Adipocyte (in vitro differentiated cells): ENCODE measurements around the gene S100B.
"Not testable (repeated sequence)": the region's sequence is repeated elsewhere in the genome, so short reads cannot be mapped to it uniquely, and the experiment has no call there.

Experiments
- DNase-seq: peaks from one replicate; pipeline ENCODE4 v3.0.0-alpha.2; 2015; ENCODE audit warnings: low read depth
- H3K27me3 ChIP-seq: replicated peaks from 2 replicates; pipeline ENCODE4 v1.7.0; 2013; ENCODE audit warnings: mild to moderate bottlenecking, low read length, moderate library complexity; ENCODE audit not compliant: control insufficient read depth, insufficient read depth
- H3K36me3 ChIP-seq: 2 replicates; pipeline ENCODE4 v1.7.0; 2013; ENCODE audit warnings: low read length, mild to moderate bottlenecking, moderate library complexity; ENCODE audit not compliant: control insufficient read depth, insufficient read depth, severe bottlenecking
- H3K4me1 ChIP-seq: 2 replicates; pipeline ENCODE4 v1.7.0; 2013; ENCODE audit warnings: mild to moderate bottlenecking, low read length, moderate library complexity; ENCODE audit not compliant: control insufficient read depth, insufficient read depth
- H3K4me3 ChIP-seq: 2 replicates; pipeline ENCODE4 v1.7.0; 2013; ENCODE audit warnings: mild to moderate bottlenecking, low read length, moderate library complexity
- H3K9ac ChIP-seq: 2 replicates; pipeline ENCODE4 v1.7.0; 2013; ENCODE audit warnings: mild to moderate bottlenecking, low read length, moderate library complexity
- H3K9me3 ChIP-seq: 2 replicates; pipeline ENCODE4 v1.7.0; 2013; ENCODE audit warnings: mild to moderate bottlenecking, low read length, moderate library complexity; ENCODE audit not compliant: control insufficient read depth

Gene S100B

DNA sequence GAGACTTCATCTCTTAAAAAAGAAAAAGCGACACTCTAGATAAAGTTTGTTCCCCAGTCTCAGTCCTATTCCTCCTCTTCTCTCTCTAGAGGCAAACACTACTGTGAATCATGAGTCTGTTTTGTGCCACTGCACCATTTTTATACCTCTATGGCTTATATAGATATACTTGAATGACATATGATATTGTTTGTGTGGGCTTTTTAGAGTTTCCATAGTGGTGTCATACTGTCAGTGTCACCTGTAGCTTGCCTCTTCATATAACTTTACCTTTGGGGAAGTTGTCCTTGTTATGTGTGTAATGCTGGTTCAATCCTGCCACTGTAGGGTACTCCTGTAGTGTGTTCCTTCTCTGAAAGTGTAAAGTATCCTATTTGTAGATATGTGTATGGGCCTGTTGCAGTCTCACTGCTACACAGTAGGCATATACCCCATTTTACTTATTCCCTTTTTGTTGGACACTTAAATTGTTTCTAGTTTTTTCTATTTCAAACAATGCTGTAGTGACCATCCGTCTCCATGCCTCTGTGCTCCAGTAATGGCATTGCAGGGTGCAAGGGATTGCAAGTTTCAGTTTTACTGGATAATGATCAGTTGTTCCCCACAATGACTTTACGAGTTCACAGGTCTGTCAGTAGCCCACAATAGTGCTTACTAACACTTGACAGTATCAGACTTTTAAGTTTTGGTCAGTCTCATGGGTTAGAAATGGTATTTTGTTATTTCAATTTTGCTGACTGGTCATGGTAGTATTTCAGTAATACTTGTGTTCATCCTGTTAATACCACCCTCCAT lies 33.3 kb upstream of the S100B start:
- Histone ChIP-seq H3K27me3 (no peaks in the 10 kb centered on the region), H3K36me3 (peaks cover 23% of the 10 kb centered on the region), H3K4me1 (peaks cover 44% of the 10 kb centered on the region), H3K4me3 (peak overlapping the region; percentile 94), H3K9ac (no peak overlapping the region), H3K9me3 (no peaks in the 10 kb centered on the region)
- no peak for DNase-seq

DNA sequence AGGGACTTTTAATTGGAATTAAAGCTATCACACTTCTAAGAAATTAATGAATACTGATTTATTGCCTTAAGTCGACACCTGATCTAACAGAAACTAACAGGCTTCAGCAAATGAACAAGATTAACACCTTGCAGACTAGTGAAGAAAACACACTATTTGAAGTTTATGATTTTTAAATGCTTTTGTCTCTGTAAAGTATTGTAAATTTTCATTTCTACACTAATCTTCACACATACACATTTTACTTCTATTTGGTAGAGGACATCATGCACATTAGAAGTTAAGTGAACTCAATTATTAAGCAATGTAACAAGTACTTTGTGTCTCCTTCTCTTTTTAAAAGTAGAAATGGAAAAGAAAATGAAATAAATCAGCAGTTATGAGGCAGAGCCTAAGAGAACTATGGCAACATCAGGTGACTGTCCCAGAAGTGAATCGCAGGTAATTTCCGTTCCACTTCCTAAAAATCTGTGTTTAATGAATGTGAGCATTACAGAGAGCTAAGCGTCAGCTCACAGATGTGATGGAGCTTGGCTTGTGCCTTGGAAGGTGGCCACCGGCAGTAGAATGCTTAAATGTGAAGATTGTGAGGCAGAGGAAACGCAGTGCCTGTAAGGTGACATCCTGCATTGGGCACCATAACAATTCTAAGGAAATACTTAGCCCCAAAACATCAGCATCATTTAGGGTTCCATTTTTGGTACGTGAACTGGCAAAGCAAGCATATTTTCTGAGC lies 31.8 kb upstream of the S100B start:
- no peaks in the 10 kb centered on the region for H3K9me3 ChIP-seq
- H3K27me3 ChIP-seq, result no peaks in the 10 kb centered on the region
- peak overlapping the region; percentile 97 for H3K9ac ChIP-seq
- H3K4me3 ChIP-seq, result peak overlapping the region; percentile 94
- peaks cover 44% of the 10 kb centered on the region for H3K4me1 ChIP-seq
- H3K36me3 ChIP-seq, result peaks cover 13% of the 10 kb centered on the region
- DNase-seq, result no peak

DNA sequence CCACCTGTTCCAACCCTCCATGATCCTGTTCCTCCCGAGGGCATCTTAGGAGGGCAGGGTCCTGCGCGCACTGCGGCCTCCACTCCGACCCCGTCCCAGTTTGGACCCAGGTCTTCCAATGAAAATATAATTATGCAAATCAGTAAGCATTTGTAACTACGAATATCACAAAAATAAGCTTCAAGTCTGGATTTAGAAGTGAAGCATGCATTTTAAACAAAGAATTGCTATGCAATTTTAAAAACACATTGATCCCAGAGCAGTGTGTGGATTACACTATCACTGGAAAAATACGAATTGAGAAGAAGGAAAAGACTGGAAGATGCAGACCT lies 31.3 kb upstream of the S100B start:
- Histone ChIP-seq H3K36me3 (peaks cover 8% of the 10 kb centered on the region), H3K9ac (peak overlapping the region; percentile 97), H3K27me3 (no peaks in the 10 kb centered on the region), H3K4me3 (peak overlapping the region; percentile 94), H3K4me1 (peaks cover 44% of the 10 kb centered on the region), H3K9me3 (no peaks in the 10 kb centered on the region)
- DNase-seq, result no peak

DNA sequence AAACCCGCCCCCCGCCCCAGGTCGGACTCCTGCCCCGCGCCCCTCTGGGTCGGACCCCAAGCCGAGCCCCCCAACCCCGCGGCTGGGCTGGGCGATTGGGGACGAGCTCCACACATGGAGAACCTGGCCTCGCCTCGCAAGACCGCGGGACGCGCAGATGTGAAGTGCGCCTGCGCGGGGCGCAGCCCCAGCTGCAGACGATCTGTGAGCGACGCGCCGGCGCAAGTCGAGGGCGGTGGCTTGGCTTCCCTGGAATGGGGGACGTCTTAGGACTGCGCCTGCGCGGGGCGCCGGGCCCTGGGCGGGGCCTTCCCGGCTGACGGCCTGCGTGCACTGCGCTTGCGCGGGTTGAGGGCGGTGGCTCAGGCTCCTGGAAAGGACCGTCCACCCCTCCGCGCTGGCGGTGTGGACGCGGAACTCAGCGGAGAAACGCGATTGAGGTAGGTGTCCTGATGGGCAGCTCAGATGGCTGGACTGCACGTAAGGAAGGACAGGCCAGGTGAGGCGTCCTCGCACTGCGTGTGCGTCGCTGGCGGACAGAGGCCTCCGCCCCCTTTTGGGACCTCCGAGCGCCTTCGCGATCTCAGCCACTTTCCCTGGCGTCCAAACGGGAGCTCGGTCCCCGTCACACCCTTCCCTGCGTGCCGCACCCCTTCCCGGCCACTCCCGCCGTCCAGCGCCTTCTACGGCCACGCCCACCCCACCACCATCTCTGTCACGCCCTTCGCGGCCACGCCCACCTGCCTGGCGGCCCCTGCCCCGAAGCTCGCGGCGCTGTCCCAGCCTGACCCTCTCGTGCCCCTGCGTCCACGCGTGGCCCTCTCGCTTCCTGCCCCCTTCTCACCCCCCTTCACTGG lies 30.7 kb upstream of the S100B start, which contains the start of gene PRMT2:
PRMT2 (plus strand) TSS at position 351 of the 857 bp plus-strand sequence. CDS start 1,278 bp downstream, outside the sequence.
- Histone ChIP-seq H3K27me3 (no peaks in the 10 kb centered on the region), H3K36me3 (peaks cover 6% of the 10 kb centered on the region), H3K9ac (peak within 1 kb of the TSS; percentile 97), H3K4me3 (peak within 1 kb of the TSS; percentile 94), H3K4me1 (peaks cover 44% of the 10 kb centered on the region), H3K9me3 (no peaks in the 10 kb centered on the region)
- DNase-seq, result peak; percentile 99

DNA sequence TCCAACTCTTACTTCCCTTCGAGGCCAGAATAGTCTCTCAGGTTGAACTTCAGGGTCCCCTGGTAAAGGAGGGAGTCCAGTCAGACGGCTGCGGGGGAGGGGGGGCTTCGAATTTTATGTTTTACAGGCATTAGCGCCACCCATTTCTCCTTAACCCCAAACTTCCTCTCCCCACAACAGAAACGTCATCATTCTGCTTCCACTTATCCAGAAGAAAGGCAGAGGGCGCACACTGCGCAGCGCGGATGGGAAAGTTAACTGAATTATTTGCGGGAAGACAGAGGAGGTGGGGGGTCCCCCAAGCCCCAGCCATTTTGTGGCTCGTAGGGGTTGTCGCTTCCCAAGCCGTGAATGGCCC lies 30.1 kb upstream of the S100B start:
- peaks cover 6% of the 10 kb centered on the region for H3K36me3 ChIP-seq
- H3K9ac ChIP-seq, result peak overlapping the region; percentile 97
- H3K27me3 ChIP-seq, result no peaks in the 10 kb centered on the region
- H3K4me1 ChIP-seq, result peaks cover 44% of the 10 kb centered on the region
- no peaks in the 10 kb centered on the region for H3K9me3 ChIP-seq
- peak; percentile 89 for DNase-seq
- H3K4me3 ChIP-seq, result peak overlapping the region; percentile 94

DNA sequence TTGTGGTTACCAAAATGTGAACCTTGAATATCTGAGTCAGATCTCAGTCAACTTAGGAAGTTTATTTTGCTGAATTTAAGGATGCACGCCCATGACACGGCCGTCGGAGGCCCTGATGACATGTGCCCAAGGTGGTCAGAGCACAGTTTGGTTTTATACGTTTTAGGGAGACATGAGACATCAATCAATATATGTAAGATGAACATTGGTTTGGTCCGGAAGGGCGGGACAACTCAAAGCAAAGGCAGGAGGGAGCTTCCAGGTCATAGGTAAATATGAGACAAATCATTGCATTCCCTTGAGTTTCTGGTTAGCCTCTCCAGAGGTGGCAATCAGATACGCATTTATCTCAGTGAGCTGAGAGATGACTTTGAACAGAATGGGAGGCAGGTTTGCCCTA lies 29.5 kb upstream of the S100B start:
- Histone ChIP-seq H3K4me3 (peak overlapping the region; percentile 94), H3K4me1 (peaks cover 40% of the 10 kb centered on the region), H3K9me3 (no peaks in the 10 kb centered on the region), H3K9ac (peak overlapping the region; percentile 97), H3K36me3 (peaks cover 6% of the 10 kb centered on the region), H3K27me3 (no peaks in the 10 kb centered on the region)
- no peak for DNase-seq

DNA sequence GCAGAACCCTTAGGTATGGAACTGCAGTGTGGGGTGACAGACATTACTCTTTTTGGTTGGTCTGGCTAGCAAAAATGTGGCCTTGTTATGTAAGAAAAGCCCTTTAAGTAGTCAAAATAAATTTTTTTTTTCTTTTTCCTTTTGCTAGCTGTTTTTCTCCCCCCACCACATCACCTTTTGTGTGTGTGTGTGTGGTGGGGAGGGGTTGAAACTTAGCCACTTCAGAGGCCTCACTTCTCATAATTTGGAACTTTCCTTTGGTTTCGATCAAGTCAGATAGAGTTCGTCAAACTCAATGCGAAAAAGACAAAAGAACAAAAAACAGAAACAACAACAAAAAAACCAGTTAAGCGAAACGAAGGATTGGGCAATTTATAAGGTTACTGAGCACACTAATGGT lies 28.7 kb upstream of the S100B start:
- H3K27me3 ChIP-seq, result peaks cover 1% of the 10 kb centered on the region
- DNase-seq, result no peak
- H3K9me3 ChIP-seq, result no peaks in the 10 kb centered on the region
- no peak overlapping the region for H3K4me3 ChIP-seq
- H3K4me1 ChIP-seq, result peaks cover 32% of the 10 kb centered on the region
- H3K36me3 ChIP-seq, result peaks cover 6% of the 10 kb centered on the region
- H3K9ac ChIP-seq, result no peak overlapping the region

DNA sequence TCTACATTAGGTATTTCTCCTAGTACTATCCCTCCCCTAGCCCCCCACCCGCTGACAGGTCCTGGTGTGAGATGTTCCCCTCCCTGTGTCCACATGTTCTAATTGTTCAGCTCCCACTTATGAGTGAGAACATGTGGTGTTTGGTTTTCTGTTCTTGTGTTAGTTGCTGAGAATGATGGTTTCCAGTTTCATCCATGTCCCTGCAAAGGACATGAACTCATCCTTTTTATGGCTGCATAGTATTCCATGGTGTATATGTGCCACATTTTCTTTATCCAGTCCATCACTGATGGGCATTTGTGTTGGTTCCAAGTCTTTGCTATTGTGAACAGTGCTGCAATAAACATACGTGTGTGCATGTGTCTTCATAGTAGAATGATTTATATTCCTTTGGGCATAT lies 26.0 kb upstream of the S100B start:
- not testable (repeated sequence) for H3K9ac ChIP-seq, H3K4me3 ChIP-seq, H3K9me3 ChIP-seq, DNase-seq, H3K36me3 ChIP-seq, H3K4me1 ChIP-seq
- peaks cover 12% of the 10 kb centered on the region for H3K27me3 ChIP-seq

DNA sequence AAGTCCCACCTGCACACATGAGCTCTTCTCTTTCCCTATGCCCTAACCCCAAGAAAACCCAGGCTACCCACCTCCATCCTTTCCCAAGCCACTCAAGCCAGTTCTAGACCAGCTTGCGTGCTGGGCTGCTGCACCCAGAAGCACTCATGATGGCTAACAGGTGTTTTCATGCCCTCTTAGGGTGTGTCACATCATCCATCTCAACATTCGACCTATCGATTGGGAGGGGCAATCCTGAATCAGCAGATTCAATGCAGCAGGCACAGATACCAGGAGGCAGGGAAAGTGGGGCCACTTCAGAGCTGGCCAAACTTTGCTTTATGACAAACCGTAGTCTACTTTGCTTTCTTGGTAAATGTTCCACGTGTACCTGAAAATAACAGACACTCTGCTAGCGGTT lies 24.0 kb upstream of the S100B start:
- Histone ChIP-seq H3K27me3 (peaks cover 12% of the 10 kb centered on the region), H3K4me1 (no peaks in the 10 kb centered on the region), H3K36me3 (no peaks in the 10 kb centered on the region), H3K4me3 (no peak overlapping the region), H3K9me3 (peaks cover 14% of the 10 kb centered on the region), H3K9ac (no peak overlapping the region)
- no peak for DNase-seq

DNA sequence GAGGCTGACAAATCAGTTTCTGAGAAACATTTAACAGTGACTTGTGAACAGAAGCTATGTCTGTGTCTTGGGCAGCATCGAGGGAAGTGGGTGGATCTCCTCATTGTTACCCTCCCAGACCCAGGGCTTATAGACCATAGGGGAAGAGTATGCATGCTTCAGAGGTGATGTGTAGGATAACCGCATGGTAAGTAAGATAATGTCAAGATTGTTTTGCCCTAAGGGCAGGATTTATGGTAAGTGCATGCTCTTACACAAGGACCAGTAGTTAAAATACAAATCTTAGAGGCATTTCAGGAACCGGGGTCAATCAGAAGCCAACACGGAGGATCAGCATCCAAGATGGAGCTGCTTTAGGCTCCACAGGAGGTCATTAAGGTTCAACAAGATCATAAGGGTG lies 22.8 kb upstream of the S100B start:
- peaks cover 12% of the 10 kb centered on the region for H3K27me3 ChIP-seq
- no peaks in the 10 kb centered on the region for H3K36me3 ChIP-seq
- H3K9me3 ChIP-seq, result peaks cover 14% of the 10 kb centered on the region
- H3K9ac ChIP-seq, result no peak overlapping the region
- H3K4me1 ChIP-seq, result no peaks in the 10 kb centered on the region
- H3K4me3 ChIP-seq, result no peak overlapping the region
- DNase-seq, result no peak

DNA sequence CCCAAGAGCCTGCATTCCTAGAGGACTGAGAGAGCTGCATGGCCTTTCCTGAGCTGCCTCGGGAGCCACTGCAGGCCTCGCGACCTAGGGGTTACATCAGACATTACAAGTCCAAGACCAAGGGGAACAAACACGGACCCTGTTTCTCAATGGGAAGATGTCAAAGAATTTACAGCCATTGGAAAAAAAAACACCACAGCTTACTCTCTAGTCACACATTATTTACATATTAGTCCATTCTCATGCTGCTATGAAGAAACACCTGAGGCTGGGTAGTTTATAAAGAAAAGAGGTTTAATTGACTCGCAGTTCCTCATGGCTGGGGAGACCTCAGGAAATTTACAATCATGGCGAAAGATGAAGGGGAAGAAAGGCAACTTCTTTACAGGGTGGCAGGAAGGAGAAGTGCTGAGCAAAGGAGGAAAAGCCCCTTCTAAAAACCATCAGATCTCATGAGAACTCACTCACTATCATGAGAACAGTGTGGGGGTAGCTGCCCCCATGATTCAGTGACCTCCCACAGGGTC lies 22.2 kb upstream of the S100B start:
- Histone ChIP-seq H3K9me3 (peaks cover 14% of the 10 kb centered on the region), H3K4me3 (no peak overlapping the region), H3K27me3 (peaks cover 12% of the 10 kb centered on the region)

More for the DNA sequence above, 22.2 kb upstream of the S100B start:
- no peak for DNase-seq
- no peaks in the 10 kb centered on the region for H3K36me3 ChIP-seq
- no peaks in the 10 kb centered on the region for H3K4me1 ChIP-seq
- H3K9ac ChIP-seq, result no peak overlapping the region
